ENCODE results near the gene PINK1.

The PINK1 gene

GRCh38 chr1:20634065-20634593 lies 871 bp downstream of the PINK1 start:
- peak overlapping the region; percentile 62 for H3K9ac ChIP-seq (ENCODE audit: low read depth, low read length)
- peaks cover 7% of the 10 kb centered on the region for H3K4me1 ChIP-seq (ENCODE audit: control insufficient read depth, insufficient read depth, low read length)
- H3K9me3 ChIP-seq (ENCODE audit: control insufficient read depth, insufficient read depth, low read length), result no peaks in the 10 kb centered on the region
- peak overlapping the region; percentile 92 for H3K4me3 ChIP-seq (ENCODE audit: low read depth, low read length)
- H3K27me3 ChIP-seq (ENCODE audit: control insufficient read depth, insufficient read depth, low read length), result no peaks in the 10 kb centered on the region
- H3K36me3 ChIP-seq (ENCODE audit: control insufficient read depth, insufficient read depth, low read length), result peaks cover 4% of the 10 kb centered on the region

DNA sequence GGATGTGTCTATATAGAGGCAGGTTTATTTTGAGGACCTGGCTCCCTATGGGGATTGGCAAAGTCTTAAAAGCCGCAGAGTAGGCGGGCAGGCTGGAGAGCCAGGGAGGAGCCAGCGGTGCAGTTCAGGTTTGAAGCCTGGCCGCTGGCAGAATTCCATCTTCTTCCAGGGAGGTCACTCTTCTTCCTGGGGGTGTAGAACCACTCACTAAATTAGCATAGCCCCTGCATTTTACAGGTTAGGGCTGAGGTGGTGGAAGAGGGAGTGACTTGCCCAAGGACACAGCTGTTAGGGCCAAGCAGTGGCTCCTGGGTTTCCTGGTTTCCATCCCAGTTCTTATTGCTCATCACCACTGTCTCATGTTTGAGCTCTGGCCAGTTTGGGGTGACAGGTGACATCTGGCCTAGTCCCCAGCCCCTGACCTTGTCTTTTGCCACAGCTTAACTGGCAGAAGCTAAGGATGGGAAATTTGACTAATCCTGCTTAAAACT lies 1.4 kb downstream of the PINK1 start:
- Histone ChIP-seq H3K4me1 (ENCODE audit: control insufficient read depth, insufficient read depth, low read length) (peaks cover 7% of the 10 kb centered on the region), H3K9ac (ENCODE audit: low read depth, low read length) (peak overlapping the region; percentile 62), H3K36me3 (ENCODE audit: control insufficient read depth, insufficient read depth, low read length) (peaks cover 4% of the 10 kb centered on the region), H3K9me3 (ENCODE audit: control insufficient read depth, insufficient read depth, low read length) (no peaks in the 10 kb centered on the region), H3K4me3 (ENCODE audit: low read depth, low read length) (peak overlapping the region; percentile 92), H3K27me3 (ENCODE audit: control insufficient read depth, insufficient read depth, low read length) (no peaks in the 10 kb centered on the region)

DNA sequence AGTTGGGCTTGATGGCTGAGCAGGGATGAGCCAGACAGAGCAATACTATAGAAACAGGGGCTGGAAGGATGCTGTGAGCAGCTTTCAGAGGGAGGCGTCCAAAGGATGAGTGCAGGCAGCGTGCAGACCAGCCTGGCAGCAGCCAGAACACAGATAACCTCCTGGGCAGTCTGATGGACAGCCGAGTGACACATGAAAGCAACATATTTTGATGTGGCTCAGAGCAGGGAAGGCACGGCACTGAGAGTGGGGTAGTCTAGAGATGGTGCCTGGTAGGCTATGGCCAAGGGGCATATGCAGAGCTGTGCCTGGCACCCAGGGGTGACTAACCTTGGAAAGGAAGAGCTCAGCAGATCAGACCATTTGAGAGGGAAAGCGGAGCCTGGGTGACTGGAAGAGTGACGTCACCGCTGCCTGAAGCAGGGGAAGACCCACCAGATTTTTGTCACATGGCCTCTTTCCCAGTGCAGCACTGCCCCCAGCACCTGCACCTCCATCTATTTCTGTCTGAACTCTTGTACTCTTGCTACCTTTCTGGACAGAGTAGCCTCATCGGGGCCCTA lies 3.6 kb downstream of the PINK1 start:
- Histone ChIP-seq H3K9ac (ENCODE audit: low read depth, low read length) (no peak overlapping the region), H3K27me3 (ENCODE audit: control insufficient read depth, insufficient read depth, low read length) (no peaks in the 10 kb centered on the region), H3K4me1 (ENCODE audit: control insufficient read depth, insufficient read depth, low read length) (peaks cover 7% of the 10 kb centered on the region), H3K9me3 (ENCODE audit: control insufficient read depth, insufficient read depth, low read length) (no peaks in the 10 kb centered on the region), H3K36me3 (ENCODE audit: control insufficient read depth, insufficient read depth, low read length) (peaks cover 9% of the 10 kb centered on the region), H3K4me3 (ENCODE audit: low read depth, low read length) (no peak overlapping the region)

- Histone ChIP-seq H3K36me3 (ENCODE audit: control insufficient read depth, insufficient read depth, low read length) (peaks cover 9% of the 10 kb centered on the region), H3K27me3 (ENCODE audit: control insufficient read depth, insufficient read depth, low read length) (no peaks in the 10 kb centered on the region), H3K4me1 (ENCODE audit: control insufficient read depth, insufficient read depth, low read length) (peaks cover 3% of the 10 kb centered on the region), H3K9ac (ENCODE audit: low read depth, low read length) (no peak overlapping the region), H3K4me3 (ENCODE audit: low read depth, low read length) (no peak overlapping the region), H3K9me3 (ENCODE audit: control insufficient read depth, insufficient read depth, low read length) (no peaks in the 10 kb centered on the region)
These were observed 6.9 kb downstream of the PINK1 start for GRCh38 chr1:20640183-20640597.

DNA sequence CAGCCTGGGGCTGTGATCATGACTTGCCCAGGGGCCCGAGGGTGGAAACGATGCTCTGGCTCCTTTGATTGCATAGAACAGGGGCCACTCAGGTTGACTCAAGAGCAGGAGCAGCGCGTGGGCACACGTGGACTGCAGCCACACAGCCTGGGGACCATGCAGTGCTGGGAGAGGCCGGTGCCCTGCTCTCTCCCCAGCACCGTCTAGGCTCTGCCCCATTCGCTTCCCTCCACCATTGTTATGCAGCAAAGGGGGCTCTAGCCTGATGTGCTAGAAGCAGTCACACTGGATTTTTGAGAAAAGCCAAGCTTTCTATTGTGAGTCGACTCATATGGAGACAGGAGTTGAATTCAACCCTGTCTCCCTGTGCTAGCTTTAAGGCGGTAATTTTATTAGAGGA lies 8.7 kb downstream of the PINK1 start:
- Histone ChIP-seq H3K4me1 (ENCODE audit: control insufficient read depth, insufficient read depth, low read length) (peaks cover 3% of the 10 kb centered on the region), H3K4me3 (ENCODE audit: low read depth, low read length) (no peak overlapping the region), H3K36me3 (ENCODE audit: control insufficient read depth, insufficient read depth, low read length) (peaks cover 9% of the 10 kb centered on the region), H3K9ac (ENCODE audit: low read depth, low read length) (no peak overlapping the region), H3K27me3 (ENCODE audit: control insufficient read depth, insufficient read depth, low read length) (no peaks in the 10 kb centered on the region), H3K9me3 (ENCODE audit: control insufficient read depth, insufficient read depth, low read length) (no peaks in the 10 kb centered on the region)

DNA sequence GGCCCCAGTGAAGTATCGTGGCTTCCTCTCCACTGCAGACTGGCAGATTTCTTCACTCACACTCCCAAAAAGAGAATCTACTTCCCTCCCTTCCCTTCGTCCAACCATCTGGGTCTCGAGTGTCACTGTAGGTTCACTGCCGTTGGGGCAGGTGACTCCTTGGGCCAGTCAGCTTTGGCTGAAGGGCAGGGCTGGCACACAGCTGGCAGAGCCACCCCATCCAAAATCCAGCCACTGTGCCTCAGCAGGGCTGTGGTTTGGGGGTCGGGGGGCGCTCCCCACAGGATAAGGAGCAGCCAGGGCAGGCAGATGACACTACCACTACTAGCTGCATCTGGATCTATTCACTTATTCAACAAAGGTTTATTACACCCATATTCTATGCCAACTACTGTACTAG lies 9.8 kb downstream of the PINK1 start:
- H3K4me3 ChIP-seq (ENCODE audit: low read depth, low read length), result no peak overlapping the region
- no peak overlapping the region for H3K9ac ChIP-seq (ENCODE audit: low read depth, low read length)
- peaks cover 5% of the 10 kb centered on the region for H3K36me3 ChIP-seq (ENCODE audit: control insufficient read depth, insufficient read depth, low read length)
- H3K27me3 ChIP-seq (ENCODE audit: control insufficient read depth, insufficient read depth, low read length), result no peaks in the 10 kb centered on the region
- H3K9me3 ChIP-seq (ENCODE audit: control insufficient read depth, insufficient read depth, low read length), result no peaks in the 10 kb centered on the region
- peaks cover 3% of the 10 kb centered on the region for H3K4me1 ChIP-seq (ENCODE audit: control insufficient read depth, insufficient read depth, low read length)

DNA sequence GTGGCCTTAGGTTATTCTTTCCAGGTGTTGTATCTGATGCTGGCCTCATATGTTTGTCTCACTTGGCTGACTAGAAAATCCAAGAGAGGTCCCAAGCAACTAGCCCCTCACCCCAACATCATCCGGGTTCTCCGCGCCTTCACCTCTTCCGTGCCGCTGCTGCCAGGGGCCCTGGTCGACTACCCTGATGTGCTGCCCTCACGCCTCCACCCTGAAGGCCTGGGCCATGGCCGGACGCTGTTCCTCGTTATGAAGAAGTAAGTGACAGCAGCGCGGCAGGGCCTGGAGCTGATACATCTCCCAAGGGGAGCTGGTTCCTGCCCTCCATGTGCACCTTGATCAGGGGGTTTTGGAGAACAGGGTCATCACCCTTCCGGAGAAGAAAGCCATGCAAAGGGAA lies 11.2 kb downstream of the PINK1 start:
- Histone ChIP-seq H3K4me1 (ENCODE audit: control insufficient read depth, insufficient read depth, low read length) (peaks cover 3% of the 10 kb centered on the region), H3K36me3 (ENCODE audit: control insufficient read depth, insufficient read depth, low read length) (peaks cover 13% of the 10 kb centered on the region), H3K9ac (ENCODE audit: low read depth, low read length) (no peak overlapping the region), H3K4me3 (ENCODE audit: low read depth, low read length) (no peak overlapping the region), H3K27me3 (ENCODE audit: control insufficient read depth, insufficient read depth, low read length) (no peaks in the 10 kb centered on the region), H3K9me3 (ENCODE audit: control insufficient read depth, insufficient read depth, low read length) (no peaks in the 10 kb centered on the region)

- Histone ChIP-seq H3K4me1 (ENCODE audit: control insufficient read depth, insufficient read depth, low read length) (peaks cover 3% of the 10 kb centered on the region), H3K4me3 (ENCODE audit: low read depth, low read length) (no peak overlapping the region), H3K9ac (ENCODE audit: low read depth, low read length) (no peak overlapping the region), H3K27me3 (ENCODE audit: control insufficient read depth, insufficient read depth, low read length) (no peaks in the 10 kb centered on the region), H3K36me3 (ENCODE audit: control insufficient read depth, insufficient read depth, low read length) (peaks cover 8% of the 10 kb centered on the region), H3K9me3 (ENCODE audit: control insufficient read depth, insufficient read depth, low read length) (no peaks in the 10 kb centered on the region)
These were observed 12.2 kb downstream of the PINK1 start for GRCh38 chr1:20645414-20645813.

DNA sequence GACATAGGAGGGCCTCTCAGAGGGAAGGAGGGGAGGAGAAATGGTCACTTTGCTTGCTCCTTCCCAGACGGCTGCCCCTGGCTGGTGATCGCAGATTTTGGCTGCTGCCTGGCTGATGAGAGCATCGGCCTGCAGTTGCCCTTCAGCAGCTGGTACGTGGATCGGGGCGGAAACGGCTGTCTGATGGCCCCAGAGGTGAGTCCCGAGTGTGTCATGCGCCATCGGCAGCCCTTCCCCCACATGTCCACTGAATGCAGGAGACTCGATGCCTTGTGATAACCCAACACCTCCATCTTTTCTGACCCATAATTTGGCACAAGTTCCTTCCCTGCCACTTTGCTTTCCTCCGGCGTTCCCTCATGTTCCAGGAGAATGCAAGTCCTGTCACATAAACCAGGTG lies 15.2 kb downstream of the PINK1 start:
- peaks cover 22% of the 10 kb centered on the region for H3K36me3 ChIP-seq (ENCODE audit: control insufficient read depth, insufficient read depth, low read length)
- H3K4me3 ChIP-seq (ENCODE audit: low read depth, low read length), result no peak overlapping the region
- no peaks in the 10 kb centered on the region for H3K9me3 ChIP-seq (ENCODE audit: control insufficient read depth, insufficient read depth, low read length)
- H3K9ac ChIP-seq (ENCODE audit: low read depth, low read length), result no peak overlapping the region
- no peaks in the 10 kb centered on the region for H3K27me3 ChIP-seq (ENCODE audit: control insufficient read depth, insufficient read depth, low read length)
- H3K4me1 ChIP-seq (ENCODE audit: control insufficient read depth, insufficient read depth, low read length), result no peaks in the 10 kb centered on the region

- Histone ChIP-seq H3K4me3 (ENCODE audit: low read depth, low read length) (no peak overlapping the region), H3K9ac (ENCODE audit: low read depth, low read length) (no peak overlapping the region), H3K9me3 (ENCODE audit: control insufficient read depth, insufficient read depth, low read length) (no peaks in the 10 kb centered on the region), H3K27me3 (ENCODE audit: control insufficient read depth, insufficient read depth, low read length) (no peaks in the 10 kb centered on the region), H3K36me3 (ENCODE audit: control insufficient read depth, insufficient read depth, low read length) (peaks cover 27% of the 10 kb centered on the region), H3K4me1 (ENCODE audit: control insufficient read depth, insufficient read depth, low read length) (no peaks in the 10 kb centered on the region)
These were observed 15.7 kb downstream of the PINK1 start for GRCh38 chr1:20648946-20649345.

DNA sequence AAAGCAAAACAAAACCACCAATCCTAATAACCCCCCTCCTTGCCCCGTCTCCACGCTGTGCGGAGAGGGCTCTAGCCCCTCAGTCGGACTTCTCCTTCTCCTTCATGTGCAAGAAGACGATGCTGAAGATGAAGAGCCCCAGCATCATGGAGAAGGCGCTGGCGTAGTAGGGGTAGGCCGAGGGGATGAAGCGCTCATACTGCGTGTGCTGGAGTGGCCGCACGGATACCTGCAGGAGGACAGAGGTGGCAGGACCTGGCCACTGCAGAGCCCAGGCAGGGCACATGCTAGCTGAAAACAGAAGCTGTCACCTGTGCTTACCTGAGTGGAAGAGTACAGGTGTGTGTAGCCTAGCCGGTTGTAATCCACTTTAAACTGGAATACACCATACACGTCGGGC lies 19.0 kb downstream of the PINK1 start:
- H3K9ac ChIP-seq (ENCODE audit: low read depth, low read length), result no peak overlapping the region
- H3K27me3 ChIP-seq (ENCODE audit: control insufficient read depth, insufficient read depth, low read length), result no peaks in the 10 kb centered on the region
- H3K9me3 ChIP-seq (ENCODE audit: control insufficient read depth, insufficient read depth, low read length), result no peaks in the 10 kb centered on the region
- no peaks in the 10 kb centered on the region for H3K4me1 ChIP-seq (ENCODE audit: control insufficient read depth, insufficient read depth, low read length)
- H3K36me3 ChIP-seq (ENCODE audit: control insufficient read depth, insufficient read depth, low read length), result peaks cover 54% of the 10 kb centered on the region
- H3K4me3 ChIP-seq (ENCODE audit: low read depth, low read length), result no peak overlapping the region

- Histone ChIP-seq H3K9ac (ENCODE audit: low read depth, low read length) (no peak overlapping the region), H3K9me3 (ENCODE audit: control insufficient read depth, insufficient read depth, low read length) (no peaks in the 10 kb centered on the region), H3K36me3 (ENCODE audit: control insufficient read depth, insufficient read depth, low read length) (peaks cover 54% of the 10 kb centered on the region), H3K4me1 (ENCODE audit: control insufficient read depth, insufficient read depth, low read length) (no peaks in the 10 kb centered on the region), H3K27me3 (ENCODE audit: control insufficient read depth, insufficient read depth, low read length) (no peaks in the 10 kb centered on the region), H3K4me3 (ENCODE audit: low read depth, low read length) (no peak overlapping the region)
These were observed 20.9 kb downstream of the PINK1 start for GRCh38 chr1:20654104-20654690.
